NCI-H1694 treated with DMSO at 0.1 percent for 48 hours (cell line): ENCODE measurements around the gene RND3.

Experiments
- DNase-seq: peaks from one replicate; lab custom pipeline; 2025; lab: John Stamatoyannopoulos, UW

Gene RND3

DNA sequence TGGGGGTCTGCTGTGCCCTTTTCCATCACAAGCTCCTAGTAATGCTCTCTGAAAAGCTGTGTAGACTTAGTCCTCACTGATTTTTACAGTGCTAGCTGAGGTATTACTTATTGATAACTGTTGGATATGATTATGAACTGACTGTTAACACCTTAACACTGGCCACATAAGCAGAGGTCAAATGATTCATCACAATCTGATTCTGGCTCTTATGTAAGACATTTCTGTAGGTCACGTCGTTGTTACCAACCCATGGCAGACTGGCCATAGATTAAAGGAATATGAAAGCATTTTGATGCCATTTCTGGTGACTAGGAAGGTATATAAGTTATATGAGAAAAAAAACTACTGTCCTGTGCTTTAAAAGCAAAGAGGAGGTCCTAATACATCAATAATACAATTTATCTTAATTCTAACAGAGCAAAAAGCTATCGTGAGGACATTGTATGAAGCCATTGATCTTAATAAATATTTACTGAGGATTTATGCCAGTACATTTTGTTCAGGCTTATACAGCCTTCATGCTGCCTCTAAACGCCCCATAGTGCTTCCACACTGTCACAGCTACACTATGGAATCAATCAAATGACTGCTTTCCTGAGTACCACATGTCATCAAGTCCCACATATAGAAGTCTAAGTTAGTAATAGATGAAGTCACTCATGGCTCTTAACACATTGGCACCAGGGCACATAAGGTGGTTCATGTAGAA is 6.9 kb upstream of the RND3 start:
- no peak for DNase-seq

DNA sequence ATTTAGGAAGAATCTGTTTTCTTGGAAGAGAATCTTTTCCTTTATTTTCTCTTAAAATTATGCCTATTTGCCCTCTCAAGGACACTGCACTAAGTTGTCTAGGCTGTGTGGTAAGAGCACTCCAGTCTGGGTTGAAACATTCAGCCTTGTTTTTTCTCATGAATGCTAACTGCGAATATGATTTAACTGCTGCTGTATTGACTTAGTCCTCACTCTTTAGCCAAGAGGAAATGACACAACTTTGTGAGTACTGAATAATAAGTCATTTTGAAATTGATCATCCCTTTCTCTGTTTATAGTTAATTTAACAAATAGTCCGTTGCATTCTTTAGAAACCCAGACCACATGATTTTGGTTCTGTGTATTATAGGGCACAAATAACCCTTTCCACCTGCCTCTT is 4.5 kb upstream of the RND3 start:
- DNase-seq, result no peak

DNA sequence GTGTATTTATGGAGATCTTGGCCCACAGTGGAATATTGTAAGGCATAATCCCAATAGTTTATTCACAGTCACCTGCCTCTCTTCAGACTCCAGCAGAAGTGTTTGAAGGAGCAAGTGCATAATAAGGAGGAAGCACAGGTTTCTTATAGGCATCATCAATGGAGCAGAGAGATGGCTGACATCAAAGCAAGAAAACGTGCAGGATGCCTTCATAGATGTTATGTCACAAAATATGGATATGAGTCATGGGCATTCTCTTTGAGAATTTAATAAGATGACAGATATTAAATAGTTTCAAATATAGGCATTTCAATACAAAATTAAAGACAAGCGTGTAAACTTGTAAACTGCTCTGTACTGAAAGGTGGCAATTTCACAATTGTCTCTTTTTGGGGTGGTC is 4.0 kb upstream of the RND3 start:
- DNase-seq, result no peak

DNA sequence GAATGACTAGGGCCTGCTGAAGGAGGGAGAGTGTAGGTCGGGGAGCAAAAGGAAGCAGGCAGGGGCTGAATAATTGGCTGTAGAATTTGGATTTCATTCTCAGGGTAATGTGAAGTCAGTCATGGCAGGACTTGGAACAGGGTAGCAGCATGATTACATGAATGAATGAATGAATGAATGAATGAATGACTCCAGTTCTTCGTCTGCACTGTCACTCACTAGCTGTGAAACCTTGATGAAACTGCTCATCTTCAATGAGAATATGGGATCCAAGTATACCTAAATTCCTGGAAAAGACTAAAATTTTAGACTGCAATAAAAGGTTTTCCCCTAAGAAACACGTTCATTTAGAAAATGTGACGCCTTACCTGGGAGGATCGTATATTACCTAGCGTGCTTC is 3.0 kb upstream of the RND3 start:
- DNase-seq, result no peak

DNA sequence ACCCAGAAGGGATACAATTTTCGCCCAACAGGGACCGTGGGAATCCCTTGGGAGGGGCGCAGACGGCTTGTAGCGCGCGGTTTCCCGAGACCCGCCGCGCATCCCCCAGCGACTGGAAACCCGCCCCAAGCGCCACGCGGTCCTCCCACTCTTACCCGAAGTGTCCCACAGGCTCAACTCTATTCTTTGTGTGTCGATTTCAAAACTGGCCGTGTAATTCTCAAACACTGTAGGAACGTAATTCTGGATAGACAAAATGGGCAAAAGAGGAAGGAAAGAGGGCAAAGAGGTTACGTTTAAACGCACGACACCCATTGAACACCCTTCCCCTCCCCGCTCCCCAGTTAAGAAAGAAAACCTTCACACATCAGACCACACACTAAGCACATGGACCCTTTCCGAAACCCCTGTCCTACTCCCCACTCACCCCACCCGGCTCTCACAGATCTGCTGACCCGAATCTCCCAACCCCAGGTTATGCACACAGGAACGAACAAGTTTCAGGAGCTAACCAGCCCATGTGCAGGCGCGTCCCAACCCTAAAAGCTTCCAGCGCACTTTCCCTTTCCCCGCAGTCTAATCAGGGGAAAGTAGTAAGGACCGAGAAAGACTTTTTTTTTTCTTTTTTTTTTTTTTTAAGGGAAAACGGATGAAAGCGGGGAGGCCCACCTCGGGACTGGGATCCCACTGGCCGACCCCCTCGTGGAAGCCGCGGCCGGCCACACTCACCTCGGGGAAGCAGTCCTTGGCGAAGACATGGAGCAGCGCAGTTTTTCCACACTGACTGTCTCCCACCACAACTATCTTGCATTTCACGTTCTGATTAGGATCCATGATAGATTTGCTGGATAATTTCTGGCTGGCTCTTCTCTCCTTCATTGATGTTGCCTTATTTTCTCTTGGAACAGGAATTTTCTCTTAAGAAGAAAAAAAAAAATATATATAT is 655 bp downstream of the RND3 start:
- peak; percentile 60 for DNase-seq

DNA sequence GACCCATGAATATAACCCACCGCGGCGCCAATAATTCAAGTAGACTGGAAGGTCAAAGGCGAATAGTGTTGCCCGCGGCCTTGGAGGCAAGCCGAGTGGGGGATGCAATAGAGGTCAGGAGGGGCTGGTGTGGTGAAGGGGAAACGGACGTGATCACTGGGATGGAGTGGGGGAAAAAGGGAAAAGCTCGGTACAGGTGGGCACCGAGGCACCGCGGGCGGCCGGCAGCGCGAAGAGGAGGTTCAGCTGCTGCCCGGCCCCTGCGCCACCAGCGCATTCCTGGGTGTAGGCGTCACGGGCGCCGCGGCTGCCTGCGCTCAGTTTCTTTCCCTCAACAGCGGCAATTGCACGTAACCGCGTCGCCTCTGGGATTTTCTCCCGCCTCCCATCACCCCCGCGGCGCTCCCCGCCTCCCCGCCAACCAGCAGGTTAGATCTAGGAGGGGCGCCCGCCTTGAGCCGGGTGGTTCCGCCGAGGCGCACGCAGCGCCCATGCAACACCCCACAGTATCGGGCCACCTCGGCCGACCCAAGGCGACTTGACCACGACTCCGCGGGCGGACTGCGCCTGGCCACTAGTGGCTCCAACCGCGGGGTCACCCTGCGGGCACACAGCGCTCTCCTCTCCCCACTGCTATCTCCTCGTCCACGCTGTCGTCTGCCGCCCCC is 1.5 kb downstream of the RND3 start:
- DNase-seq, result peak; percentile 47

DNA sequence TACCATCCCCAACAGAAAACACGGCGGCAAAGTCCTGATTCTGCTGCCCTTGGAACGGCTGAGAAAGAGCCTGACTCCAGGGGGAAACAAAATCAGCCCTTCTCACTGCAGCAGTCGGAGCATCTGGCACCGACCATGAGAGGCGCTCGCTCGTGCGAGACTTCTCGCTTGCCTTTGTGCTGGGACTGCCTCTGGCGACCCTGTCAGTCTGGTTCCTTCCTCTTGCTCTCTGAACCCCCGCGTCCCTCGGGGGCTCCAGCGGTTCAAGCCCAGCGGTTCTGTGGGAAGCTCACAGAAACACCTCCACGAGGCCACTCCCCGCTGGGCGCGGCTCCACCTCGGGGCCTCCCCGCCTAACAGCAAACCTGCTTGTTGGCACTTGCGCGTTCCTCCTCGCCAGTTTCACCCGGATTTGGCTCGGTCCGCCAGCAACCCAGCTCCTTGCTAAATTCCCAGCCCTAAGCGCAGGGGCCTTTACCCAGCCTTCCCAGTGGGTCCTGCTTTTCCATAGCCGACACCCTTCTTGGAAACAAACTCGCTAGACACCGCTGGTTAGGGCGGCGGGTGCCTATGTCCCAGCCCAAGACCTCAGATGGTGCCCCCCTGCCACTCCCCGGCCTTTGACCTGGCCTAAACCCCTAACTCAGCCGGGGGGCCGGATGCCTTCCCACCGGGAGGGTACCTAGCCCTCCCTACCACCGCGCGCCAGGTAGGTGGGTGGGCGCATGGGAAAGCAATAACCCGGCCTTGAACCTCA is 2.2 kb downstream of the RND3 start:
- peak; percentile 75 for DNase-seq

DNA sequence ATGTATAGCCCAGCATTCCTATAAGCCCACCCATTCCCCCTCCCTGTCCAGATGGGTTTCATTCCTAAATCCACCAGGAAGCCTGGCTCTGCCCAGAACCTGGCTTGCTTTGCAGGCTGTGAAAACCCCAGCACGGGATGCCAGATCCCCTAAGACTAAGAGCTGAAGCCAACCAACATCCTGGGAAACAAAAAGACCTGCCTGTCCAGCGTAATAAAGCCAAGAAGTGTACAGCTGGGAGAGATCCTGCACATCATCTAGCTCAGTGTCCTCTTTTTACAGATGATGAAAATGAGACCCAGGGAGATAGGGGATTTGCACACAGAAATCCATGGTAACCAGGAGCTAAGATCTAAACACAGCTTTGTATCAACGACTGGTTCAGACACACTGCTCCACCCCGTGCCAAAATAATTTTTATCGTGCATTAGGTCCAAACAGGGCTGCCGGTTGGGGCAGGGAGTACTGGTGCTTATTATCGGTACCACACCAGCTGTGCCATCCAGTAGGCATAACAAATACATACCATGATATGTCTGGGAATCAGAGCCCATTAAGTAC is 2.9 kb downstream of the RND3 start:
- DNase-seq, result no peak

DNA sequence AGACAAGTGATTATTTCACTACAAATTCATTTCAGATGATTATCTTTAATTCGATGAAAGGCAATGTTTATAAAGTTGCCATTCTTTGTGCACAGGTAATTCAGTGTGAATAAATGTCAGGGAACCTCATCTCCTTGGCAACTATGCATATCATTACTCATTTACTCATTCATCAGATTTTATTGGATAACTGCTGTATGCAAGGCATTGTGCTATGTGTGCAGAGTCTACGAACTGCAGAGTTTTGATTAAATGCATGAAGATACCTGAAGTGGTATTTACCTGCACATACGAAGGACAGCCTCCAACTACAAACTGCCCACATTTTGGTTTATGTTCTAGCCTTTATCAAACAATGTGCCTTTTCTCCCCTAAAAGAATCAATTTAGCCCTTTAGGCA is 3.5 kb downstream of the RND3 start:
- DNase-seq, result no peak

DNA sequence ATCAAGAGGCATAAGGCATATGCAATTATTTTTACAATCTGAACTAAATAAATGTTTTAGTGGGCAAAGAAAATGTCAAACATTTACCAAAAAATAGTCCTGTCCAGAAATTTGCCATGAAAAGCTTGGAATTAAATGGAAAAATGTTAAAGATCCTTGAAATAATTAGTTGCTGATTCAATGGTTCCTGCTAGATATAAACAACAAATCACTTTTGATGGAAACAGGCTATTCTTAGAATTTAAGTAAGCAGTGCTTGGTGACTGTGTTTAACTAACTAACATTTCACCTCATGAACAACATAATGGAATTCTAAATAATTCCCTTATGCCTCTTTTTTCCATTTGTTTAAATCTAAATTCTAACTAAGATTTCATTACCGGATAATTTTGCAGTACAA is 3.9 kb downstream of the RND3 start:
- DNase-seq, result no peak

DNA sequence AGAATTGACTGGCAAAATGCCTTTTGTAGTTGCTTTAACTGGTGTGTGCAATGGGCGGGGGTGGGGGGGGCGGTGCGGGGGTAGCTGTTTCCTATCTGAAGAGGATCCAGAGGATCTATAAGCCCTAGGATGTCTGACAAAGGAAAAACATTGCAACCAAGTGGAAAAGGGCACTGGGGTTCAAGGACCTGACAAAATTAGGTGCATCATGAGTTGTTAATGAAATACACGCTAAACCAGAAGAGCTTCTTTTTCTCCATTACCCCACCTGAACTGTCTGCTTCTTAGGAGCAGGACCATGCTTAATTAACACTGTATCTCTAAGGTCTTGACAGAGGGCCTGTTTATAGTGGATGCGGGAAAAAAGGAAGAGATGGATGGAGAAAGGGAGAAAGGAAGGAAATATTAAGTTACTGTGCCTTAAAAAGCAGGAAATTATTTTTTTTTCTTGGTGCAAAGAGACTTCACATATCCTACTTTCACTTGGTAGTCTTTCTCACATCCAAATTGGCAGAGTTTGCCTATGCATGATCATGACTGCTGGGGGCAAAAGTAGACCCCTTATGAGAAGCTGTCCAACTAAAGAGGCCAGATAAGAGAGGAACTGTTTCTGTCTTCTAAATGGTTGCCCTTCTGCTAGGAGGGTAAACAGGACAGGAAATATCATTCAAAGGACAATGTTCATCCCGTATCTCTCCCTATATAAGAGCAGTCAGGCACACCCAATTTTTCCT is 4.6 kb downstream of the RND3 start:
- no peak for DNase-seq

DNA sequence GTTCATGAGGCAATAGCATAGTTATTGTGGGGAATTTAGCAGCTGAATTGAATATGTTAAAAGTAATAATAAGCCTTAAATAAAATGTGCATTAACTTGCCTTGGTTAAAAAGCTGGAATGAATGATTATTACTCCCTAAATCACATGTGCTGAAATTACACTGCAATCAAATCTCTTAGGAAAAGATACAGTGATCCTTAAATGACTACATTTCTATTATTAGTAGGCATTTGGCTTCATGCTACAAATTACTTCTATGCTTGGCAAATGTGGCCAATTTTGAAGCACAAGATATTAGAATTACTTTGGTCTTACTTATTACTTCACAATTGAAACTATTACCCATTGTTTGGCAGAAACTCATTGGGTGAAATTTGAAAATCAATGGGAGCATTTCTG is 5.4 kb downstream of the RND3 start:
- DNase-seq, result no peak

DNA sequence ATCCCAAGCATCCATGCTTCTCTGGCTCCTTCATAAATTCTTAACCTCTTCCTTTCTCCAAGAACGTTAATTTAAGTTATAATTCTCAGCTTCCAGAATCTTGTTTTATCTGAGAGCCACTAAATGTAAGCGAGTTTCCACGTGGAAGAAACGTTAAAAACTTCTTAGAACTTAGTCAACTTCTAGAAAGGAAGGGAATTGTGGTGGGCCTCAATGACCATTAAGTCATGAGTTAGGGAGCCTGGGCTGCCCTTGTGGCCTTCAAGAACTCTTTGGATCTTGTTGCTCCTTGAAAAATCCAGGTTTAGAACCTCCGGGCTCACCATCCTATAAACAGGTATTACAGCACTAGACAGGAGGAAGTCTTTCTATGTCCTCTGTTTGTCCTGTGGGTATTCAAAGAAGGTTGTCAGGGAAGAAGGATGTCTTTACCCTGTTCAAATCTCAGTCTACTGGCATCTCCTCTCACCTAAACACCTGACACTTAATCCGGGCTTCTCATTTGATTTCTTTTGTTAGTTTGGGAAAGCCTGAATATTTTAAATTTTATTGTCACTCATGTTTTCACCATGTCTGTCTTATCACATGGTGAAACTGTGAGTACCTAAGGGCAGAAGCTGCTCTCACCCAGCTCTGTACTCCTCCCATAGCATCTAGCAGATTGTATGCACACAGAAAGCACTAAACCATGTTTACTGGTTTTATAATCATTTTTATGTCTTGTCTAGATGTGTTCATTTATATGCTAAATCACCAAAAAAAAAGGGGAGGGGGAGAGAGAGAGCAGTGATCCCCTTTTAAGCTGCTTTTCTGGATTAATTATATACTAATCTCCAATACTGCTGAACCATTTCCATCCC is 6.3 kb downstream of the RND3 start:
- DNase-seq, result no peak

DNA sequence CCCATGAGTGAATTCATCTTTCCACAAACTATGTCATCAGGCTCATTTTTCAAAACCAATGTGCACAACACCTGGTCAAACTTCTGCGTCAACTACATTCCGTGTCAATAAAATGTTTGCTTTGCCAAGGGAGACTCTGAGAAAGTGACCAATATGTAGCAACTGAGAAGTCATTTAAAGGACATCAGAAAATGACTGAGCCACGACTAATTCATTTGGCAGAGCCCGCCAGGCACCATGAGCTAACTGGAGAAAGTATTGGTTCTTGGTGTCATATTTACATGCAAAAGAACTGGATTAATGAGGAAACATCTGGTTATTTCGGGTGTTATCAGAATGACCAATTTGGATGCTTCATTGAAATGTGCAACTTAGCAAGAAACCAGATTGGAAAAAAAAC is 7.2 kb downstream of the RND3 start:
- DNase-seq, result no peak

DNA sequence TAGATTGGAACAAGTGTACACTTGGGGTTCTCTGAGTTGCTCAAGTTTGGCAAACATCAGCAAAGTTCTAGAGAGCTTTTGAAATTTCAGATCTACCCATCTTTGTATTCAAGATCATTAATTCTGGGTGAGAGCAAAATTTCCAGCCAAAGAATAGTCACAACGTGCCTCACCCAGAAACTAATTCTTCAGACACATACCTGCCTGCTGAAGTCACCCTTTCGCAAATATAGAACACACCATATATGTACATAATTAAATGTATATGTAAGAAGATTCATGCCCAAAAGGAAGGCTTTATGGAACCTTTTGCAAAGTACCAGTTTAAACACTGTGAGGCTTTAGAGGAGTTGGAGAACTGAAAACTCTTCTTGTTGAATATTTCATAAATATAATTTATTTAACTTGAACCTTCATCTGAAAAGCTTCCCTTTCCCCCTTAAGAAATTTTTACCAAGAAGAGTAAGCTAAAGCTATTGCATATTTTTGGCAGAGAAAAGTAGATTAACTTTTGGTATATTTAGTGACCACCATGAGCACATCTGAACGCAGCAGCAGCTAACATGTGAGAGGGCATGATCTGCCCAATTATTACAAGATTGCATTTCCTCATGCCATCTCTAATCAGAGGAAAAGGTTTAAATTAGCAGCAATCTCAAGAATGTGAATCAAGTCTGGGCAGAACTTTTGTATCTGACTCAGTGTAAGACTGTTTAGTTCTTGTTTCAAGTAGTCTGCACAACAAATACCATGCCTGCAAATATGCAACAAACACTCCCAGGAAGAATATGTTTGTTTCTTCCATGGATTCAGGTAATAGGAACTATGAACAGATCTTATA is 8.2 kb downstream of the RND3 start:
- no peak for DNase-seq

DNA sequence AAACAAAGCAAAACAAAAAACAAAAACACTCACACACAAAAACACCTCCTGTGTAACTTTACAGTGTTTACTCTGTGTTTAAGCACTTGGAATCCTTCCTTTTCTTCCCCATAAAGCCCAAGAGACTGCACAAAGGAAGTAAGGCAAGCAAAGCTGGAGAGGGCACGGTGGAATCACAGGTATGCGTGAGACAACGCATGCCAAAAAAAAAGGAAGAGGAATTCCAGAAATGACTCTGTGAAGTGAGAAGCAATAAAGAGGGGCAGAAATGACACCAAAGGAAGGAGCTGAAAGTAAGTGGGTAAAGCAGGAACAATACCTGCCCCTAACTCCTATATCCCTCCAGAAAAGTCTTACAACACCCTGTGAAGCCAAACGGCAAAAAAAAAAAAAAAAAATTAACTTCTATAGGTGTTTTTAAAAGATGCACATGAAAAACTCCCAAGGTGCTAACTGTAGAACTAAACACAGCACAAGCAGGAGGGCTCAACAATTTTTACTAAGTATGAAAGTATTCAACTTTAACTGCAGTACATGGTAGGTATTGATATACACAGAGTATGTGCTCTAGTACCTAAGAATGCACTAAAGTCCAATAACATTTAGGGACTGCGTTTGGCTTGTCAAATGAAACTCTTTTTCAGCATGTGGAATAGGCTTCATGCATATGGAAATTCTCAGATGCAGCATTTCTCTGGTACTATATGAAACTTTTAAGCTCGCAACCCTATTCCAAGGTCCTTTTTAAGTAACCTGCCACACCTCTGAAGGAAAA is 9.1 kb downstream of the RND3 start:
- DNase-seq, result no peak

DNA sequence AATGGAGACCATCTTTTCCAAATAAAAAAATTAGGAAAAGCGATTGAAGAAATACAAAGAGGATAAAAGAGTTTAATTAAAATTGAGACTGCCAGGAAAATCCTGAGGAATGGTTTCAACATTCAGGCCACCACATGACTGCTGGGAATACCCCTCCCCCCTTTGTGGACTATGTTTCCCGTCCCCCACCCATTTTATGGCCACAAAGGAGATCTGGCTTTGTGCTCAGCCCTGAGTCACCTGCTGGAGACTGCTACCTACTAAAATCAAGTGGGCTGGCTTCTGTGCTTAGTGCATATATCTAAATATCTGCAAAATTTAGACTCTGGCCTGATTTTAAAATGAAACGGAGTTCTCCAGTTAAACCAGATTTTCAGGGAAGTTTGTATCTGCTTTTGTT is 10.1 kb downstream of the RND3 start:
- no peak for DNase-seq

DNA sequence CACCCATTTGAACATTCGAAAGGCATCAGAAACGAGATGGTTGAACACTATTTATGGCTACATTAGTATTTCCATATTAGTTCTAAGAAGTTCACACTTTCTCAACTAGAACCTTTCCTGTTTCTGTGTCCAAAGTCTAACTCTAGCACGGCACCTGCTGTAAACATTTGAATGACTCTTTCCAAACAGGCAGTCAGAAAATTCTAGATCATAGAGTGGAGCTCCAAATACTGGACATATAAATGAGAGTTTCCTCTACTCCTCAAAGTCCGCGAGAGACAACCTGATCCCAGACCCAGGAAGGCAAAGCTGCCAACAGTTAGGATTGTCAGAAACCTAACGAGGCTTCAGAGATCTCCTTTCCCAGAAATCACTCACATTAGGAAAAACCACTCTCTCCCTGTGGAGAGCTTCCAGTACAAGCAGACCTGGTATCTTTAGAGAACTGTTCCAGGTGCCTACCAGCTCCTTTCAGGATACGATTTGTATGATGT is 10.6 kb downstream of the RND3 start:
- no peak for DNase-seq
